NCI-H226 (cell line): ENCODE data around the gene THOC7.

Experiments used
- DNase-seq: peaks from one replicate; pipeline ENCODE4 v3.0.0-alpha.2; 2015

The THOC7 gene

GRCh38 chr3:63877737-63878393, 14.3 kb upstream of the THOC7 start:
- no peak for DNase-seq

GRCh38 chr3:63876260-63876659, 12.7 kb upstream of the THOC7 start:
- DNase-seq: no peak

GRCh38 chr3:63875510-63875909, 11.9 kb upstream of the THOC7 start:
- no peak for DNase-seq

GRCh38 chr3:63874769-63875168, 11.2 kb upstream of the THOC7 start:
- no peak for DNase-seq

GRCh38 chr3:63872135-63872924, 8.7 kb upstream of the THOC7 start:
- DNase-seq: peak; percentile 91

GRCh38 chr3:63870615-63871005, 7.0 kb upstream of the THOC7 start:
- DNase-seq: no peak

- DNase-seq: no peak
Measured at GRCh38 chr3:63869940-63870614, 6.5 kb upstream of the THOC7 start.

GRCh38 chr3:63867225-63867624, 3.6 kb upstream of the THOC7 start:
- DNase-seq: no peak

GRCh38 chr3:63864965-63865327, 1.3 kb upstream of the THOC7 start:
- DNase-seq: no peak

- no peak for DNase-seq
Measured at GRCh38 chr3:63864008-63864964, 681 bp upstream of the THOC7 start.

- no peak for DNase-seq
Measured at GRCh38 chr3:63862804-63863149, 828 bp downstream of the THOC7 start.

- no peak for DNase-seq
Measured at GRCh38 chr3:63861306-63861705, 2.3 kb downstream of the THOC7 start.

GRCh38 chr3:63860776-63861175, 2.8 kb downstream of the THOC7 start:
- DNase-seq: no peak

- DNase-seq: peak; percentile 59
Measured at GRCh38 chr3:63857311-63857710, 6.3 kb downstream of the THOC7 start.

- DNase-seq: no peak
Measured at GRCh38 chr3:63855333-63855940, 8.2 kb downstream of the THOC7 start.

GRCh38 chr3:63853106-63853505, 10.5 kb downstream of the THOC7 start:
- DNase-seq: no peak

GRCh38 chr3:63851287-63851686, 12.3 kb downstream of the THOC7 start:
- DNase-seq: no peak

- no peak for DNase-seq
Measured at GRCh38 chr3:63849175-63849574, 14.4 kb downstream of the THOC7 start.

GRCh38 chr3:63847718-63848450, 15.7 kb downstream of the THOC7 start:
- no peak for DNase-seq

- DNase-seq: no peak
Measured at GRCh38 chr3:63845215-63845614, 18.4 kb downstream of the THOC7 start.

GRCh38 chr3:63842127-63842526, 21.5 kb downstream of the THOC7 start:
- no peak for DNase-seq

GRCh38 chr3:63841704-63842103, 21.9 kb downstream of the THOC7 start:
- DNase-seq: no peak
